ENCODE data around the gene SMIM13. TPM values are rescaled to one million over a fixed set of nuclear protein-coding genes. Genes with fewer than 3 reads are reported as not detected.

SMIM13 gene
- polyA plus RNA-seq, 4 donors, result 17.0 to 20.8 (median 20.2) TPM

- no peak for DNase-seq (ENCODE audit: low read depth in 4 of 4, low spot score in 3 of 4)
Observed at GRCh38 chr6:11120271-11121005, 26.8 kb downstream of the SMIM13 start.

GRCh38 chr6:11121851-11122250 is 28.2 kb downstream of the SMIM13 start:
- DNase-seq (ENCODE audit: low read depth in 4 of 4, low spot score in 3 of 4), result no peak

- no peak for DNase-seq (ENCODE audit: low read depth in 4 of 4, low spot score in 3 of 4)
Observed at GRCh38 chr6:11122380-11122779, 28.7 kb downstream of the SMIM13 start.

GRCh38 chr6:11123978-11124377 is 30.3 kb downstream of the SMIM13 start:
- no peak for DNase-seq (ENCODE audit: low read depth in 4 of 4, low spot score in 3 of 4)

- no peak for DNase-seq (ENCODE audit: low read depth in 4 of 4, low spot score in 3 of 4)
Observed at GRCh38 chr6:11126876-11127275, 33.2 kb downstream of the SMIM13 start.

GRCh38 chr6:11128608-11129007 is 35.0 kb downstream of the SMIM13 start:
- no peak for DNase-seq (ENCODE audit: low read depth in 4 of 4, low spot score in 3 of 4)

- DNase-seq (ENCODE audit: low read depth in 4 of 4, low spot score in 3 of 4), result no peak
Observed at GRCh38 chr6:11129908-11130565, 36.4 kb downstream of the SMIM13 start.

GRCh38 chr6:11130605-11131004 is 37.0 kb downstream of the SMIM13 start:
- DNase-seq (ENCODE audit: low read depth in 4 of 4, low spot score in 3 of 4), result no peak

GRCh38 chr6:11132194-11132888 is 38.7 kb downstream of the SMIM13 start:
- DNase-seq (ENCODE audit: low read depth in 4 of 4, low spot score in 3 of 4), result no peak

GRCh38 chr6:11133281-11133680 is 39.6 kb downstream of the SMIM13 start:
- DNase-seq (ENCODE audit: low read depth in 4 of 4, low spot score in 3 of 4), result no peak

GRCh38 chr6:11136809-11137208 is 43.2 kb downstream of the SMIM13 start:
- no peak for DNase-seq (ENCODE audit: low read depth in 4 of 4, low spot score in 3 of 4)

- DNase-seq (ENCODE audit: low read depth in 4 of 4, low spot score in 3 of 4), result no peak
Observed at GRCh38 chr6:11139051-11139960, 45.7 kb downstream of the SMIM13 start.

GRCh38 chr6:11140056-11140455 is 46.4 kb downstream of the SMIM13 start:
- no peak for DNase-seq (ENCODE audit: low read depth in 4 of 4, low spot score in 3 of 4)

- DNase-seq (ENCODE audit: low read depth in 4 of 4, low spot score in 3 of 4), result no peak
Observed at GRCh38 chr6:11141295-11141694, 47.7 kb downstream of the SMIM13 start.

GRCh38 chr6:11142296-11143027 is 48.8 kb downstream of the SMIM13 start:
- no peak for DNase-seq (ENCODE audit: low read depth in 4 of 4, low spot score in 3 of 4)

- no peak for DNase-seq (ENCODE audit: low read depth in 4 of 4, low spot score in 3 of 4)
Observed at GRCh38 chr6:11143394-11144371, 50.0 kb downstream of the SMIM13 start.

GRCh38 chr6:11144393-11144851 is 50.8 kb downstream of the SMIM13 start:
- peak; percentile 52 to 63 (median 57) for DNase-seq (ENCODE audit: low read depth in 4 of 4, low spot score in 3 of 4)

- no peak for DNase-seq (ENCODE audit: low read depth in 4 of 4, low spot score in 3 of 4)
Observed at GRCh38 chr6:11146117-11146826, 52.6 kb downstream of the SMIM13 start.

All from right renal pelvis (tissue), 4 donors.